NT2/D1 (cell line): ENCODE results near the gene HSD17B10.

ENCODE experiments used
- DNase-seq: peaks from one replicate; pipeline ENCODE4 v3.0.0-alpha.2; 2011; ENCODE audit warnings: low read depth, low spot score
- H3K27me3 ChIP-seq: 2 replicates; pipeline ENCODE4 v1.6.0; 2011; ENCODE audit warnings: mild to moderate bottlenecking; ENCODE audit not compliant: insufficient read length, insufficient read depth
- H3K36me3 ChIP-seq: 2 replicates; pipeline ENCODE4 v1.6.1; 2011; ENCODE audit warnings: mild to moderate bottlenecking, low read length, mixed read lengths; ENCODE audit not compliant: insufficient read depth, insufficient read length
- H3K4me1 ChIP-seq: 2 replicates; pipeline ENCODE4 v1.5.1; 2011; ENCODE audit not compliant: insufficient read depth, insufficient read length
- H3K4me3 ChIP-seq: 2 replicates; pipeline ENCODE4 v1.5.1; 2011; ENCODE audit warnings: low read depth; ENCODE audit not compliant: insufficient read length
- H3K9ac ChIP-seq: 2 replicates; pipeline ENCODE4 v1.6.0; 2011; ENCODE audit warnings: low read depth; ENCODE audit not compliant: insufficient read length
- H3K9me3 ChIP-seq: 2 replicates; pipeline ENCODE4 v1.5.1; 2011; ENCODE audit warnings: mild to moderate bottlenecking, low read length; ENCODE audit not compliant: insufficient read depth
- SUZ12 ChIP-seq: IDR thresholded peaks from 2 replicates; pipeline ENCODE4 v1.6.1; 2011; ENCODE audit not compliant: insufficient read length, insufficient read depth; ENCODE audit errors: extremely low read depth
- YY1 ChIP-seq: IDR thresholded peaks from 2 replicates; pipeline ENCODE4 v1.6.1; 2011; ENCODE audit not compliant: insufficient read length, insufficient read depth
- ZNF274 ChIP-seq: IDR thresholded peaks from 2 replicates; pipeline ENCODE4 v1.6.1; 2011; ENCODE audit warnings: mild to moderate bottlenecking, low read depth, low read length

HSD17B10 gene

DNA sequence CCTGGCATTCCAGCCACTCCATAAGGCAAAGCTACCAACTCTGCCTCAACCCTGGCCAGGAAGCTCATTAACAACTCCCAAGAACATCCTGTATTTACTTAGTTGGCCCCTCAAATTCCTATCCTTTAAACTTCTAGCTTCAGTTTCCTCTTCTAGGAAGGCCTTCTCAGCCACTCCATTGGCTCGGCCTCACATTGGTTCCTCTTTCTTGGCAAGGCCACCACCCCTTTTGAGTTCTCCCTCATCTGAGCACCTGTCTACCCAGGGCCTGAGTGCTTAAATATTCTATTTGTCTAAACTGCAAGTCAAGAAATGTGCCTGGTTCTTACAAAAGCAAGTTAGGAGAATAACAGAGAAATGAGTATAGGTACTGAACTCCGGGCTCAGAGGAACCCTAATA, 21.7 kb downstream of the HSD17B10 start:
- Histone ChIP-seq H3K4me1 (no peaks in the 10 kb centered on the region), H3K9ac (no peak overlapping the region), H3K27me3 (no peaks in the 10 kb centered on the region), H3K36me3 (peaks cover 82% of the 10 kb centered on the region), H3K4me3 (no peak overlapping the region), H3K9me3 (no peaks in the 10 kb centered on the region)
- no peak for TF ChIP-seq YY1
- TF ChIP-seq SUZ12 = no peak
- no peak for TF ChIP-seq ZNF274
- DNase-seq = no peak

DNA sequence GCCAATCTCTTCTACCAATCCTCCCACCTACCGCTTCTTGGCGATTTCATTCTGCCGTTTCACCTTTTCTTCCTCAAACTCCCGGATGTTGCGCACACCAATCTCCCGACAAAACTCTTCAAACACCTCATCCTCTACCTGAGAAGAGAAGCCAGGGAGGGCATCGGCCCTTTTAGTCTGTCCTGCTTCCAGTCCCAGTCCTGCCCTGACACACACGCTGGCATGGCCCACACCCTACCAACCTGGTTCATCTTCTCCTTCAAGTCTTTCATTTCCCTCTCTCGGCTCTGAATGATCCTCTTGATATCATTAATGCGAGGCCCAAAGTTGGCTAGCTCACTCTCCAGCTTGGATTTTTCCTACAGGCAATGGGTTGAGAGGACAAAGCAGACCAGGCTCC, 30.6 kb downstream of the HSD17B10 start:
- TF ChIP-seq YY1 (no peak), SUZ12 (no peak), ZNF274 (no peak)
- peaks cover 93% of the 10 kb centered on the region for H3K36me3 ChIP-seq
- no peak overlapping the region for H3K9ac ChIP-seq
- peaks cover 6% of the 10 kb centered on the region for H3K4me1 ChIP-seq
- DNase-seq = no peak
- no peak overlapping the region for H3K4me3 ChIP-seq
- no peaks in the 10 kb centered on the region for H3K9me3 ChIP-seq
- H3K27me3 ChIP-seq = no peaks in the 10 kb centered on the region

DNA sequence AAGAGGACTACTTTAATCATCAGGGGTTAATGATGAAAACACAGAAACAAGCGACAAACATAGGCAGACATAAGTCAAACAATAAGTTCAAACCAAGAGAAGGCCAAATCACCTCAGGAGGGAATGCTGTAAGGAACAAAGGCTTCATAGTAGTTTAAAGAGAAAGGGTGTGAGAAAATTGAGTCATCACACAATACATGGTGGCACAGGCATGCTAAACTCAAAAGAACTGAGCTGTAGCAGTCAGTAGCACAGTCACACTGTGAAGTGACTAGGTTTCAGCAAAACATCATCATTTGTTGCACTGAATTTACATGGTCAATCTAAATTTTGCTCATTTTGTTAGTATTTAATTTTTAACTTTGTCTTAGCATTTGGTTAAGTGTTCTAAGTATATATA, 36.0 kb downstream of the HSD17B10 start:
- TF ChIP-seq YY1 = no peak
- TF ChIP-seq ZNF274 = no peak
- TF ChIP-seq SUZ12 = no peak
- H3K27me3 ChIP-seq = no peaks in the 10 kb centered on the region
- H3K36me3 ChIP-seq = peaks cover 94% of the 10 kb centered on the region
- no peak overlapping the region for H3K9ac ChIP-seq
- no peaks in the 10 kb centered on the region for H3K9me3 ChIP-seq
- peaks cover 6% of the 10 kb centered on the region for H3K4me1 ChIP-seq
- DNase-seq = no peak
- H3K4me3 ChIP-seq = no peak overlapping the region

DNA sequence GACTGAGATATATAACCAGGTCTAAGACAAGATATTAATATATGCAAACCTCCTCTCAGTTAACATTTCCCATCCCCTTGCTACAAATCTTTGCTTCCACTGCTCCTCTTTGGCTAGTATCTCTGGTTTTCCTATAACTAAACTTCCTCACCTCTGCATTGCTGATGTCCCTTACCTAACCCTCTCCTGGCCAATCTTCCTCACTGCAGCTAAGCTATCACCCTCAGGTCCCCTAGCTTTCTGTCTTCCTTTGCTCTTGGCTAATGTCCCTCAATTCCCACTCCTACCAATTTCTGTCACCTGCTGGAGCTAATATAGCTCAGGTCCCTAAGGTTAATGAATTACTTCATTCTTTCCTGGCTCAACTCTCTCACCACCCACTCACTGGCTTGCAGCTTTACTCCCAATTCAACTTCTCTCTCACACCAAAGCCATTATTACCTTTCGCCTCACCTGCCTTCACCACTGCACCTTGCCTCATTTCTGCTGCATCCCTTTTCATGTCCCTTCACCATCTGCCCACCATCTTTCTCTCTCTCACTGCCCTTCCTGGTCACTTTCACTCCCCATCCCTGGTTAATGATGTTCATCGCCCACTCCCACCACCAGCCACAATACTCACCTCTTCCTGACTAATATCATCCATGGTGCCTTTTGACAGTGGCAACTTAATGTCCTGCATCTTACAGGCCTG, 38.4 kb downstream of the HSD17B10 start:
- Histone ChIP-seq H3K9me3 (no peaks in the 10 kb centered on the region), H3K9ac (no peak overlapping the region), H3K36me3 (peaks cover 92% of the 10 kb centered on the region), H3K4me3 (no peak overlapping the region), H3K4me1 (no peaks in the 10 kb centered on the region), H3K27me3 (no peaks in the 10 kb centered on the region)
- no peak for DNase-seq
- TF ChIP-seq YY1 (no peak), SUZ12 (no peak), ZNF274 (no peak)

DNA sequence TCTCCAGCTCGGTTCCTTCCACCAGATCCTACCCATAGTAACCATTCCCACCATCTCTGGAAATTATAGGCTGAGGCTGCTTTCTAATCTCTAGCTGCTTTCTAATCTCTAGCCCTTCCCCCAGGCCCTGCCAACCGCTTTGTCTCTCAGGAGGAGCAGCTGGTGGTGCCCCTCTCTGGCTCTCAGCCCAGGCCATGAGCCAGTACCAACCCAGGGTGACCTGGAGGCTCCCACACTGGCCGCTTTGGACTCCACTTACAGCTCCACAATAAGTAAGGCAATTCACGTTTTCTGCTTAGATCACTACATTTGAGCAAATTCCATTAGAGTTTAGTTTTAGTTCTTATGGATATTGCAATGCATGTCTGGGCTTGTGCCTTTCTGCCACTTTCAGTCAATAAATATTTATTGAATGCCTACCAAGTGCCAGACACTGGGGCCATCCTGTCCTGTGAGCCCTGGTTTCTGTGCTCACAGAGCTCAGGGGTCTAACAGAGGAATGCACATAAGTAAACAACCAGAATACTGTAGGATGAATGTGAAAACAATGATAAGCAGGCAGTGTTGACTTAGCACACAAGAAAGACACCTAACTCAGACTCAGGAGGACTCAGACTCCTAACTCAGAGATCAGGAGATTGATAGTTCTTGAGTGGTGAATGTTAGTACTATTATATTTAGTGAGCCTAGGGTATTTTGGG, 50.6 kb downstream of the HSD17B10 start:
- peaks cover 96% of the 10 kb centered on the region for H3K36me3 ChIP-seq
- no peak overlapping the region for H3K9ac ChIP-seq
- no peaks in the 10 kb centered on the region for H3K27me3 ChIP-seq
- DNase-seq = no peak
- no peaks in the 10 kb centered on the region for H3K4me1 ChIP-seq
- H3K9me3 ChIP-seq = no peaks in the 10 kb centered on the region
- no peak overlapping the region for H3K4me3 ChIP-seq
- TF ChIP-seq ZNF274 (no peak), YY1 (no peak)
